MM.1S (cell line): ENCODE measurements around the gene POC1B.

Experiments
- EZH2 ChIP-seq: fragments of 300-600 bp; sonication (generic); optimal IDR thresholded peaks from 2 replicates; pipeline ENCODE3; 2017; ENCODE audit warnings: low read depth, mild to moderate bottlenecking, antibody characterized with exemption, low read length, mixed read lengths
- TF ChIP-seq, protein P1 (sequence below): fragments of 300-600 bp; sonication (generic); IDR thresholded peaks from 2 replicates; pipeline ENCODE4 v1.5.1; 2016; ENCODE audit warnings: antibody characterized with exemption, low read length, mixed read lengths

DNA sequence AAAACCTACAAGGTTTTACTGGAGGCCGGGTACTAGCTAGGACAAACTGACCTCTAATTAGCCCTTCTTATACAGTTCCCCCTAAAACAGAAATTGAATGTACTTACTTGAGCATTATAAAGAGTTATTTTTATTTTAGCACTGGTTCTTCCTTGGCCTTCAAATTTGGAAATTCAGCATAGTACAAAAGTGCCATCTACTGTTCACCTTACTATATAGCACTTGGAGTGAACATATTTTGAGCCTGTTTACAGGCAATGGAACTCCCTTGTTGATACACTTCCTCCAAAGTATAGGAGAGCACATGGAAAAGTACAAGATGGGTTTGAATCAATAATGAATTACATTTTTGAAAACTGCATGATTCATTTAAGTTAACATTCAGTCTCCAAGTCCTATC is 3.9 kb upstream of the POC1B start:
- no peak for TF ChIP-seq EZH2
- TF ChIP-seq, protein P1, sequence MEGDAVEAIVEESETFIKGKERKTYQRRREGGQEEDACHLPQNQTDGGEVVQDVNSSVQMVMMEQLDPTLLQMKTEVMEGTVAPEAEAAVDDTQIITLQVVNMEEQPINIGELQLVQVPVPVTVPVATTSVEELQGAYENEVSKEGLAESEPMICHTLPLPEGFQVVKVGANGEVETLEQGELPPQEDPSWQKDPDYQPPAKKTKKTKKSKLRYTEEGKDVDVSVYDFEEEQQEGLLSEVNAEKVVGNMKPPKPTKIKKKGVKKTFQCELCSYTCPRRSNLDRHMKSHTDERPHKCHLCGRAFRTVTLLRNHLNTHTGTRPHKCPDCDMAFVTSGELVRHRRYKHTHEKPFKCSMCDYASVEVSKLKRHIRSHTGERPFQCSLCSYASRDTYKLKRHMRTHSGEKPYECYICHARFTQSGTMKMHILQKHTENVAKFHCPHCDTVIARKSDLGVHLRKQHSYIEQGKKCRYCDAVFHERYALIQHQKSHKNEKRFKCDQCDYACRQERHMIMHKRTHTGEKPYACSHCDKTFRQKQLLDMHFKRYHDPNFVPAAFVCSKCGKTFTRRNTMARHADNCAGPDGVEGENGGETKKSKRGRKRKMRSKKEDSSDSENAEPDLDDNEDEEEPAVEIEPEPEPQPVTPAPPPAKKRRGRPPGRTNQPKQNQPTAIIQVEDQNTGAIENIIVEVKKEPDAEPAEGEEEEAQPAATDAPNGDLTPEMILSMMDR: peak; percentile 78
